Caki2 (cell line): ENCODE results near the gene RHOBTB1. TPM values are rescaled to one million over a fixed set of nuclear protein-coding genes. Genes with fewer than 3 reads are reported as not detected.

Experiments
- DNase-seq: peaks from one replicate; pipeline ENCODE4 v3.0.0-alpha.2; 2015; ENCODE audit warnings: low read depth
- in situ Hi-C: cut with HindIII; loops from 2 replicates; pipeline ENCODE4 v1.10.0; 2016; ENCODE audit warnings: low sequenced_read_pairs, low pct_unique_long_range_greater_than_20kb, mixed read lengths
- total RNA-seq: library from RNA; depleted of rRNA; stranded (reverse); fragments of >200 nt; shearing (Covaris generic); gene quantifications from 2 replicates; pipeline ENCODE4 v1.2.3, GENCODE V29; 2014; ENCODE audit warnings: low replicate concordance

The RHOBTB1 gene
- total RNA-seq, 1 experiment from 2014 or later: 26.7 TPM

- in situ Hi-C loops: no loop called here
- no peak for DNase-seq
These were observed 24.5 kb upstream of the RHOBTB1 start for GRCh38 chr10:60968504-60968903.

- DNase-seq: no peak
- in situ Hi-C loops: no loop called here
These were observed 24.0 kb upstream of the RHOBTB1 start for GRCh38 chr10:60967854-60968484.

- in situ Hi-C loops: no loop called here
These were observed 23.3 kb upstream of the RHOBTB1 start for GRCh38 chr10:60967260-60967659.

GRCh38 chr10:60965696-60966095, 21.7 kb upstream of the RHOBTB1 start:
- in situ Hi-C loops: no loop called here
- DNase-seq: no peak

More at GRCh38 chr10:60967260-60967659, 23.3 kb upstream of the RHOBTB1 start:
- DNase-seq: no peak

- in situ Hi-C loops: no loop called here
- peak; percentile 84 for DNase-seq
These were observed 20.6 kb upstream of the RHOBTB1 start for GRCh38 chr10:60964257-60965235.

GRCh38 chr10:60963441-60964256, 19.7 kb upstream of the RHOBTB1 start:
- in situ Hi-C loops: no loop called here
- DNase-seq: peak; percentile 38

- DNase-seq: no peak
- in situ Hi-C loops: no loop called here
These were observed 19.0 kb upstream of the RHOBTB1 start for GRCh38 chr10:60962946-60963345.

- in situ Hi-C loops: no loop called here
These were observed 16.9 kb upstream of the RHOBTB1 start for GRCh38 chr10:60960913-60961312.

GRCh38 chr10:60960031-60960430, 16.0 kb upstream of the RHOBTB1 start:
- DNase-seq: no peak
- in situ Hi-C loops: no loop called here

More at GRCh38 chr10:60960913-60961312, 16.9 kb upstream of the RHOBTB1 start:
- DNase-seq: no peak

- in situ Hi-C loops: no loop called here
- no peak for DNase-seq
These were observed 15.1 kb upstream of the RHOBTB1 start for GRCh38 chr10:60958892-60959601.

GRCh38 chr10:60957667-60958221, 13.8 kb upstream of the RHOBTB1 start:
- in situ Hi-C loops: no loop called here
- DNase-seq: no peak

- no peak for DNase-seq
- in situ Hi-C loops: no loop called here
These were observed 12.0 kb upstream of the RHOBTB1 start for GRCh38 chr10:60955957-60956425.

GRCh38 chr10:60955316-60955715, 11.3 kb upstream of the RHOBTB1 start:
- in situ Hi-C loops: no loop called here

GRCh38 chr10:60954035-60954434, 10.1 kb upstream of the RHOBTB1 start:
- in situ Hi-C loops: no loop called here

More at GRCh38 chr10:60955316-60955715, 11.3 kb upstream of the RHOBTB1 start:
- DNase-seq: no peak

GRCh38 chr10:60953420-60953819, 9.4 kb upstream of the RHOBTB1 start:
- no peak for DNase-seq
- in situ Hi-C loops: no loop called here

More at GRCh38 chr10:60954035-60954434, 10.1 kb upstream of the RHOBTB1 start:
- DNase-seq: no peak

- in situ Hi-C loops: no loop called here
- no peak for DNase-seq
These were observed 8.8 kb upstream of the RHOBTB1 start for GRCh38 chr10:60952846-60953220.

- DNase-seq: no peak
- in situ Hi-C loops: no loop called here
These were observed 8.3 kb upstream of the RHOBTB1 start for GRCh38 chr10:60952067-60952845.
